Activated T-cell treated with anti-CD3 and anti-CD28 coated beads, Interleukin-2, amount 50 U/mL, for 48 hours (primary cell): ENCODE data around the gene SP2.

Experiments used
- DNase-seq, 2 experiments: peaks; one replicate each; pipeline ENCODE4 v3.0.0-alpha.2; 2020

SP2 gene

GRCh38 chr17:47871048-47871447, 25.0 kb upstream of the SP2 start:
- no peak for DNase-seq

DNA sequence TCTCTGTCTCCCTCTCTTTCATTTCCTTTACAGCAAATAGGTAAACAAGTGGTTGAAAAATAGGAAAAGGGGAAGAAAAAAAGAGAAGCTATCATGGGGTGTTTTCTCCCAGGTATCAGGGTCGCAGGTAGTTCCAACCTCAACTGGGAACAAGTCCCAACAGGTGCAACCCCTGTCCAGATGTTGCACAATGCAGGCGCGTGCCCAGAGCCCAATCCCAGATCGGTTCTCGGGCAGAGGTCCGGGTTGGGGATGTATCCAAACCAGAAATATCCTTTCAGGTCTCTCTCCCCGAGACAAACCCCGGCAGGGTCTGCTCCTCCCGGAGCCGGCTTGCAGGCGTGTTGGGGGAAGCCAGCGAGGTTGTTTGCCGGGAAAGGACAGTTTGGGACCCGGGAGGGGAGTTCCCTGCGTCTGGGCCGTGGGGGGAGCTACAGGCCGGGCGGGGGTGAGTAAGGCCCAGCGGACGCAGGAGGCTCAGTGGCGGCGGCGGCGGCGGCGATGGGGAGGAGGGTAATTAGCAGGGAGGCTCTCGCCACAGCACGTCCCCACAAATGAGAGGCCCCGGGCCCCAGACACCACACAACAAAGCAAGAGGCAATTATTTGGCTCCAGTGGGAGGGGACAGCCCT, 23.9 kb upstream of the SP2 start:
- DNase-seq: no peak

- DNase-seq: no peak
Observed at GRCh38 chr17:47872651-47873161, 23.3 kb upstream of the SP2 start.

DNA sequence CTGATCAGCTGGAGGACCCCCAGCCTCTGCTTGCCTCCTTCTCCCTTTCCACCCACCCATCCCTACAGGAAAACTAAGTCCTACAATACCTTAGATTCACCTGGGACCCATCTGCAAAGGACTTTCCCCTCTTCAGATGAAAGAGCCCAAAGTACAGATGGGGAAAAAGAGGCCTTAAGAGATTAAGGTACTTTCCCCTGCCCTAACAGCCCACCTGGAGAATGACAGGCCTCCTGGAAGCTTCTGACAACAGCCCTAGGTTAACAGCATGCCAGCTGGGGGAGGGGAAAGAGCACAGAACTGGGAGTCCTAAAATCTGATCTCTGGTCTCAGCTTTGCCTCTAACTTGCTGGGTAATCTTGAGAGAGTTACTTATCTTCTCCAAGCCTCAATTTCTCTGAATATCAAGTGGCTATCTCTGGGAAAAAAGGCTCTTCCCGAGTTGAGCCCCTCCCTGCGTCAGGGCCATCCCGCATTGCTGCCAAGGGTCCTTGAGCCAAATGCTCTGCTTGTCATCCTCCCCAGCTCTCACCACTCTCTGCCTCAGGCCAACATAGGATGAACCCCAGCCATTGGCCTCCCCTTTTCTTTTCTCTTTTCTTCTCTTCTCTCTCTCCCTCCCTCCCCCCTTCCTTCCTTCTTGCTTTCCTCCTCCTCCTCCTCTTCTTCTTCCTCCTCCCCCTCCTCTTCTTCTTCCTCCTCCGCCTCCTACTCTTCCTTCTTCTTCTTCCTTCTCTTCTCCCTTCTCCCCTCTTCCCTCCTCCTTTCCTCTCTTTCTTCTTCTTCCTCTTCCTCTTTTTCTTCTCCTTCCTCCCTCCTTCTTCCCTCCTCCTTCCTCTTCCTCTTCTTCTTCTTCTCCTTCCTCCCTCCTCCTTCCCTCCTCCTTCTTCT, 22.6 kb upstream of the SP2 start:
- no peak for DNase-seq

DNA sequence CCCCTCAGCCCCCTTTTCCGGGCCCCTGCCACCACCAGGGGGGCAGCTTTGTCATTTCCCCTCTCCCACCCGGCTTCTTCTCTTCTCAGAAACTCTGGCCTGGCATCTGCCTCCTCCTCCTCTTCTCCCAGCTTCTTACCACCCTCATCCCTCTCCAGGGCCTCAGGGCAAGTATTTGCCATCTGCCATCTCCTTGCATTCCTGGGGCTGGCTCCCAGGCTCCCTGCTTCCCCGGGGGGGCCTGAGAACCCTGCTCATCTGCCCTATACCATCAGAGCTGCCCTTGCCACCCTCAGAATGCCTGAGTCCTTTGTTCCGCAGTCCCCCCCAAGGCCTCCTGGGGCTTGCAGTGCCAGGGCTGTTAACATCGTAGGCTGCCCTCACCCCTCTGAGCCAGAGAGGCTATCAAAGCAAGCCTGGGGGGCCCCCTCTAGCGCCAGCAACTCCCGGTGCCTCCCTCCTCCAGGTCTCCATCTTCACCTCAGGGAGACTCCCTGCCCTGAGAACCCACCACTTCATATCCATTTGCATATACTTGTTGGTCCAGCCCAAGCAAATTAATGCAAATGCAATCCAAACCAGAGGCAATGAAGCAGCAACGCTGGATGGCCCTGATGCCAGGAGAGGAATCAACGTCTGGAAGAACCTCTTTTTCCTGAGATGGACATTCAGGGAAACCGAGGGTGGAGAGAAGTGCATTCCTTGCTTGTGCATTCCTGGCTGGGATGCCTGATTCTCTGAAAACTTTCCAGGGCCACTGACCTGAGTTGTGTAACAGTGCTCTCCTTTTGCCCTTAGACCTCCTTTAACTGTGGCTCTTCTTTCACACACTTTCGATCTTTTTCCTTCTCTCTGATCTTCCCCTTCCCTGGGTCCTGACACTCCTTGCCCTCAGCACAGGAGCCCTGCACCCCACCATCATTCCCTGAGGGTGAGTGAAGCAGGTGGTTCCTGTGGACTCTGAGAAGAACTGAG, 20.7 kb upstream of the SP2 start:
- no peak for DNase-seq

- DNase-seq: no peak
Observed at GRCh38 chr17:47877368-47878034, 18.5 kb upstream of the SP2 start.

DNA sequence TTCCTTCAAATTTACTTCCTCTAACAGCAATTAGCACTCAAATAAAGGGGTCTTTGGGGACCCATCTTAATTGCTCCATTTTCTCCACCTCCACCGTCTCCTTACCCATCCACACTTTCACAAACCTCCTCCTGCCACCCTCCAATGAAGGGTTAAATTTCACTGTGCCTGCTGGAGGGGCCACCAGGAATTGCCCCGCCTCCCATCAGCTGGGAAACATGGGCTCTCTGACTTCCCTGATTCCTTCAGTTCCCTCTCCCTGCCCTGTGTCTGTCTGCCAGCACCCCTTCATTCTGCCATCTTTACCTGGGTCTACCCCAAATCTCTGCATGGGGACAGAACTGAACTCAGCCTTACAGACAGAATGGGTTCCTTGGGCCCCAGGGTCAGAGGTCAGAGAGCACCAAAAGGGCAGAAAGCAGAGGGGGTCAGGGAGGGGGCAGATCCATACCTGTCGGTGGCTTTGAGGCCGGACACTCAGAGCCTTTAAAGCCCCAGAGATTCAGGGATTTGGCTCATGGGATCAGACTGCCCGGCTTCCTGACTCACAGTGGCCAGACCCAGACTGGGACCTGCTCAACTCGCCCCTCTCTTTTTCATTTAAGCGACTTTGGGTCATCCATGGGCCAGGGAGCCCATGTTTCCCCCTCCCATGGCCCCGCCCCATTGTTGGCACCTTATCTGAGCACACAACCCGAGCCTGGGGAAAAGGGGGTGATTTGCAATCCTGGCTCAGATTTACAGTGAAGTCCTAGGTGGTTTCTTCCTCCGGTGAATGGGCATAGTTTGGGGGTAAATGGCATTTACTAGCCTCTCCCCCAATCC, 17.6 kb upstream of the SP2 start:
- DNase-seq: no peak

- peak in 1 of 2 experiments; percentile 36 for DNase-seq
Observed at GRCh38 chr17:47879028-47879585, 16.9 kb upstream of the SP2 start.

GRCh38 chr17:47879776-47880454, 16.1 kb upstream of the SP2 start:
- DNase-seq: no peak

DNA sequence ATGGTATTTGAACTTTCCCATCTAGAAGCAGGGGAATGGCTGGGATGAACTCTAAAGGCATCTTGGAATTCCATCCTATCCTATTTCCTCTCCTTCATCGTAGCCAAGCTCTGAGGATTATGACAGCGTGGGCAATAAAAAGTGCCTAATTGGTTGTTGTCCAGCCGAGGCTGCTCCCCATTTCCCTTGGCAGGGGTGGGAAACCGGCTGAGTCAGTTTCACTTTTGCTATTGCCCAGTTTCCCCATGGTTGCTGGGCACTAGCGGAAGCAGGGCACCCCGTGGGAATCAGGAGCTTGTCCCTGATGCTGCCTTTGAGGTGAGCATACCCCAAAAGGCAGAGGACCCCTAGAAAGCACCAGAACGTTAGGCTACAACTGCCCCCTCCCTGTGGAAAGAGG, 13.8 kb upstream of the SP2 start:
- DNase-seq: no peak

DNA sequence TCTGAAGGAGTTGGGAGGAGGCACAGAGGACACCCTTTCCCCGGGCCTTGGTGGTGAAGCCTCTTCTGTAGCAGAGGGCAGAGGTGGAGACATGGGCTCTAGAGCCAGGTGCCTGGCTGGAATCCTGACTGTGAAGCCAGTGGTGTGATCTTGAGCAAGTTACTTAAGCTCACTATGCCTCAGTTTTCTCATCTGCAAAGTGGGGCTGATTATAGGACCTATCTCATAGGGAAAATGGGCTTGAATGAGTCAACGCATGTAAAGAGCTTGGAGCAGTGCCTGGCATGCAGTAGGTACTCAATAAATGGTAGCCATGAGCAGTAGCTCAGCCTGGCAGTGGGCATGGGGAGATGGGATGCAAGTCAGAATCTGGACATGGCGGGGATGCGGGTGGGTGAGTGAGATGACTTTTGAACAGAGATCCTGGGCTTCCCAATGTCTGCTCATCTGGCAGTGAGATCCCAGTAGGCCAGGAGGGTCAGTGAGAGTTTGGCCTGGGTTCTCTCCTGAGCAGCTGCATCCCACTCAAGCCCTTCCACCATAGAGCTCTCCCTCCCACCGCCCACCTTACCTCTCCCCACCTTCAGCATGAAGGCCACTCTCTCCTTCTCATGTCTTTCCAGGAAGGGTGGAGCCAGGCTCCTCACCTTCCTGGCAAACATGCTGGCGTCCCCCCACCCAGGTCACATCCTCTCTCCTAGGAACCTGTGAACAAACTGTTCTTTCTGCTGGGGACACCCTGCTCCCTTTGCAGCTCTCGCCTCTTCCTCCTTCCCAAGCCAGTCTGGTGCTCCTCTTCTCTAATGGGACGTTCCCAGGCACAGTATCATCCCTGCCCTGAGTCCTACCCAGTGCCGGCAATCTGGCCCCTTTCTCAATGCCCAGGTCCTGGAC, 13.1 kb upstream of the SP2 start:
- DNase-seq: no peak

DNA sequence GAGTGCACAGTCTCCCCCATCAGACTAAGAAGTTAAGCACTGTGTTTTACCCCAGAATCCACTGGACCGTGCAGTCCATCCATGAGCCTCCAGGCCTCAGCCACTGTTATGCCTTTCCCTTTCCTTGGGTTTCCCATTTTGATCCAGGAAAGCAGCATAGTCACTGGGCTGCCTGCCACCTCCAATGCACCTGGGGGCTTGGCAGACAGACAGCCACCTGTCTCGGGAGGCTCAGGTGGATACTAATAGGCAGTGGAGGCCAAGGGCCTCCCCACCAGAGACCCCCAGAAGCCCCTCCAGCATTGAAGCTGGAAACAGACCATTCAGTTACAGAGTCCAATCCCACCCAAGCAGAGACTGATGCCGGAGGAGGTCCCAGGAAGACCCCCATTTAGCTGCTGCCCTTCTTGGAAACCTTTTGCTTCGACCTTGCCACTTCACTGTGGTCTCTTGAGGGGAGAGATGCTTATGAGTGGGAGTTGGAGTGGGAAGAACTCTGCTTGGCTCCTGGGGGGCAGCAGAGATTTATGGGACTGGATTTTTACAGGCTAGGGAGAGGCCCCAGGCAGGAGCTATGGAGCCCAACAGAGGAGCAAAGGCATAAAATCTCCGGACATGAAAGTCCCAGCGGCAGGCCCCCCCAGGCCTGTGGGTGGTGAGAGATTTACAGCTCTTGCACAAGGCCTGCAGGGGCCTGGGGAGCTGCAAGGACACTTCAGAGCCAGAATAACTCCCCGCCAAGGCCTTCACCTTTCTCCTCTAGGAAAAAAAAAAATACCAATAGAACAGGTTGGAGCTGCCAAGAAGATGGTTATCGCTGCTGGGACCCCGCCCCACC, 12.2 kb upstream of the SP2 start:
- DNase-seq: no peak

GRCh38 chr17:47884427-47884740, 11.7 kb upstream of the SP2 start:
- DNase-seq: no peak

GRCh38 chr17:47884905-47885730, 10.9 kb upstream of the SP2 start:
- DNase-seq: no peak

DNA sequence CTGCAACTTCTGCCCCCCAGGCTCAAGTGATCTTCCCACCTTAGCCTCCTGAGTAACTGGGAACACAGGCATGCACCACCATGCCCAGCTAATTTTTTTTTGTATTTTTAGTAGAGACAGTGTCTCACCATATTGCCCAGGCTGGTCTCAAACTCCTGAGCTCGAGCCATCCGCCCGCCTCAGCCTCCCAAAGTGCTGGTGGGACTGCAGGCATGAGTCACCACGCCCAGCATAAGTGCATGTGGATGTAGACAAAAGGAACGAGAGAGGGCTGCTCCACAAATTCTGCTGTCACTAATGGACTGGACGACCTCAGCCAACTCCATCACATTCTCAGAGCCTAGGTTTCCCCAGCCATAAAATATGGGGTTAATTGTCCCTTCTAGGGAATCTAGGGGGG, 7.7 kb upstream of the SP2 start:
- DNase-seq: no peak

DNA sequence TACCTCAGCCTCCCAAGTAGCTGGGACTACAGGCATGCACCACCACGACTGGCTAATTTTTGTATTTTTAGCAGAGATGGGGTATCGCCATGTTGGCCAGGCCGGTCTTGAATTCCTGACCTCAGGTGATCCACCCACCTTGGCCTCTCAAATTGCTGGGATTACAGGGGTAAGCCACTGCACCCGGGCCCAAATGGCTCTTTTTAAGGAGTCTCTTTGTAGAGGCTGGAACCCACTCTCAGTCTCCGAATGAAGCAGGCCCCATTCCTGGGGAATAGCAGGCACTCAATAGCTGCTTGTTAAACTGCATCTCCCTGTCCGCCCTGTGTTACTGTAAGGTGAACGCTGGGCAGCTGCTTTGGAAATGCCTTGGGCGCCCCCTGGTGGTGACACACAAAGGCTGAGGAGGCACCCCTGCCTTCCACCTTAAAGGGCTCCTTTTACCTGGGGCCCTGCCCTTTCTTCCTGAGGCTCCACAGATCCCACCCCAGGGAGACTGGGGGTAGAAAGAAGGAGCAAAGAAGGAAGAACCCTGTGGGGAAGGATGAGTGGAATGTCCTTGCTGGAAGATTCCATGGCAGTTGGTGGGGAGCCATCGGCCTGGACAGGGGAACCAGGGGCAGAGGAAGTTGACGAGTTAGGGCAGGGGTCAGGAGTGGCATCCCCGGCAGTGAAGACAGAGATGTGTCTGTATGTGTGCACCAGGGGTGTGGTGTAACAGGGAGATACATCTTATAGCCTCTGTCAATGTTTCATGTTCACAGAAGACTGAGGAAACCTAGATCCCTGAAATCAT, 6.1 kb upstream of the SP2 start:
- peak; percentile 93 to 94 for DNase-seq

DNA sequence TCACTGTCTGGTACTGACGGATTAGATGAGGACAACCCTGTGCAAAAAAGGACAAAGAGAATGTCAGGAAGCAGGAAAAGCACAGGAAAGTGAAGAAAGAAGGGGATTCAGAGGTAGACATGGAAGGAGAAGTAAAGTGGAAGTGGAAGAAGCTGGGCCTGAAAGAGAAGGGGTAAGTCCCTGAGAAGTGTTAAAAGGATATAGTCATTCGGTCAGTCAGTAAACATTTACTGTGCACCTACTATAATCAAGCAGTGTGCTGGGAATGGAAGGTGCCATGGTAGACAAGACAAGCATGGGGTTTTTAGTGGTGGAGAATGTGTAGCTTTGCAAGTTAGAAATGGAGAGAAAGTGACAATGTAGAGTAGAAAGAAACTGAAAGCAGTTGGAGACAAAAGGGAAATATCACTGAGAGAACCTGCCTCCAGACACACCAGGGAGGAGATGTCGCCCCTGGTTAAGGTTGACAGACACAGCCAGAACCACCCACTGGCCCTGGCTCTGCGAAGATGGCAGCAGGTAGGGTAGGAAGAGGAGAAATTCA, 4.4 kb upstream of the SP2 start:
- no peak for DNase-seq
